Iris pigment epithelial cell (primary cell): ENCODE data around the gene PRSS50.
"Not testable (repeated sequence)": the region's sequence is repeated elsewhere in the genome, so short reads cannot be mapped to it uniquely, and the experiment has no call there.

Source experiments
- DNase-seq: peaks from one replicate; pipeline ENCODE4 v3.0.0-alpha.2; 2011; ENCODE audit warnings: low read depth

The PRSS50 gene

GRCh38 chr3:46708401-46709156, 9.1 kb downstream of the PRSS50 start:
- DNase-seq: no peak

GRCh38 chr3:46707601-46708011, 10.1 kb downstream of the PRSS50 start:
- no peak for DNase-seq

GRCh38 chr3:46706771-46707582, 10.7 kb downstream of the PRSS50 start:
- no peak for DNase-seq

- DNase-seq: peak; percentile 57
Measured at GRCh38 chr3:46705751-46706552, 11.7 kb downstream of the PRSS50 start.

GRCh38 chr3:46705022-46705530, 12.6 kb downstream of the PRSS50 start:
- DNase-seq: peak; percentile 52

GRCh38 chr3:46704346-46704745, 13.3 kb downstream of the PRSS50 start:
- DNase-seq: not testable (repeated sequence)

GRCh38 chr3:46703013-46703520, 14.6 kb downstream of the PRSS50 start:
- no peak for DNase-seq

- no peak for DNase-seq
Measured at GRCh38 chr3:46702246-46703012, 15.2 kb downstream of the PRSS50 start.

- DNase-seq: no peak
Measured at GRCh38 chr3:46701181-46701939, 16.3 kb downstream of the PRSS50 start, which contains the start of gene TMIE. TSS of gene TMIE (plus strand) at chr3:46701392. CDS start at chr3:46701488, 96 bp downstream.

- no peak for DNase-seq
Measured at GRCh38 chr3:46700772-46701171, 16.9 kb downstream of the PRSS50 start.

GRCh38 chr3:46699676-46700523, 17.8 kb downstream of the PRSS50 start:
- no peak for DNase-seq

- DNase-seq: no peak
Measured at GRCh38 chr3:46695962-46696894, 21.4 kb downstream of the PRSS50 start.

- DNase-seq: no peak
Measured at GRCh38 chr3:46695177-46695961, 22.3 kb downstream of the PRSS50 start.

GRCh38 chr3:46694520-46694919, 23.1 kb downstream of the PRSS50 start:
- no peak for DNase-seq

GRCh38 chr3:46693892-46694226, 23.8 kb downstream of the PRSS50 start:
- no peak for DNase-seq

- no peak for DNase-seq
Measured at GRCh38 chr3:46693038-46693891, 24.4 kb downstream of the PRSS50 start, which contains the start of gene ALS2CL. TSS of gene ALS2CL (minus strand) at chr3:46693679. CDS start at chr3:46689440, 4,239 bp downstream.
